HG02870 (cell line): Measurements from ENCODE around the gene CYLD.

ENCODE experiments used
- ATAC-seq: cut with Tn5 transposase; IDR thresholded peaks from one replicate; pipeline ENCODE4 v1.9.1; 2021; ENCODE audit warnings: mild to moderate bottlenecking, moderate library complexity; ENCODE audit not compliant: unreplicated experiment

CYLD gene

DNA sequence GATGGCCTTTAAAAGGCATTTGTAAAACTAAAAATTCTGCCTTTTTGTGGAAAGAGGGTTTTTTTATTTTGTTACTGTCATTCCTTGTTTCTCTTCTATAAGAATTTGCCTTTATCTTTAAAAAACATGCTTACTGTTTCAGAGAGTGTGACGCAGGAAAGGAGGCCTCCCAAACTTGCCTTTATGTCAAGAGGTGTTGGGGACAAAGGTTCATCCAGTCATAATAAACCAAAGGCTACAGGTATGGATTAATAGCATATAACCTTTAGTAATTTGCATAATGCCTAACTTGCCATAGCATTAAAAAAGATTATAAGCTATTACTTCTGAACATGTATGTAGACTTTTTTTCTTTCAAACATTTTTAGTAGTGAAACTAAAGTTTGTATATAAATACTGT is 34.2 kb downstream of the CYLD start:
- no peak for ATAC-seq

DNA sequence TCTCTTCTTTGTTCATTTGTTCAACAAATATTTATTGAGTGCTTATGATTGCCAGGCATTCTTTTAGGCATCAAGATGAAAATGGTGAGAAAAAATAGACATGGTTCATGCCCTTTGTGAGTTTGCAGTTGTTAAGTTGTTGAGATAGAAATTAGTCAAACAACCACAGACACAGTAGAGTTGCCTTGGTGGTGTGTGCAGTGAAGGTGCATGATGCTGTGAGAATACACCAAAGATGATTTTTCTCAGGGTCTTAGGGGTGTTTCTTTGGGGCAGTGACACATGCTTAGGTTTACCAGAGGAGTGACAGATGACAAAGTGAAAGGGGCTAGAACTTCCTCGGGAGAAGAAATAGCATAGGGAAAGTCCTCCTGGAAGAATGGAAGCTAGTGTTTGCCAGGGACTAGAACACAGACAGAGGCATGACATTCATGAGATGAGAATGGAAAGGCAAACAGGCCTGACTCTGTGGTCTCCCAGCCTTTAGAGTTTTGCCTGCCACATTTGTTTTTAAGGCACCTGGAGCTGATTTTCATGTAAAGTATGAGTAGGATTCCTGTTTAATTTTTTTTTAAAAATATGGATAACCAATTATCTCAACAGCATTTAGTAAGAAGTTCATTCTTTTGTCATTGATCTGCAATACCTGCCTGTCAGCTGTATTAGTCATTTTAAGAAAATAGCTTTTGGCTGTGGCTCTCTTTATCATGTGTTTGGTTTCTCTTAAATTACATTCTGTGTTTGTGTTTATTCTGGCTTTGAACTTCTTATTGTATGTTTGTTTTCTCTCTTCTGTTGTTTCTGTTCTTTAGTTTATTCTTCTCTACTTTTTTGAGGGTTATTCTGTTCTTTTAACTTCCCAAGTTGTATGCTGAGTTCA is 36.6 kb downstream of the CYLD start:
- ATAC-seq: peak; percentile 44

DNA sequence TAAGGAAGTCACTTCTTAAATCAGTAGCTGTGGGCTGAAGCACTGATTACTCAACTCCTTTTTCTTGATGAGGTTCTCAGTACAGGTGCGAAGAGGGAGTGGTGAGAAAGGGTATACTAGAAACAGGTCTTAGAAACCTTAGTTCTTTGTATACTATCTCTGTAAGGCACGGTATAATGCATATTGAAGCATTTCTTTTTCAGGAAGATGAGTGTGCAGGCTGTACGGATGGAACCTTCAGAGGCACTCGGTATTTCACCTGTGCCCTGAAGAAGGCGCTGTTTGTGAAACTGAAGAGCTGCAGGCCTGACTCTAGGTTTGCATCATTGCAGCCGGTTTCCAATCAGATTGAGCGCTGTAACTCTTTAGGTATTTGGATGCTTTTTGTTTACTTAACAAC is 39.2 kb downstream of the CYLD start:
- no peak for ATAC-seq

GRCh38 chr16:50781518-50781917 is 39.6 kb downstream of the CYLD start:
- ATAC-seq: no peak

DNA sequence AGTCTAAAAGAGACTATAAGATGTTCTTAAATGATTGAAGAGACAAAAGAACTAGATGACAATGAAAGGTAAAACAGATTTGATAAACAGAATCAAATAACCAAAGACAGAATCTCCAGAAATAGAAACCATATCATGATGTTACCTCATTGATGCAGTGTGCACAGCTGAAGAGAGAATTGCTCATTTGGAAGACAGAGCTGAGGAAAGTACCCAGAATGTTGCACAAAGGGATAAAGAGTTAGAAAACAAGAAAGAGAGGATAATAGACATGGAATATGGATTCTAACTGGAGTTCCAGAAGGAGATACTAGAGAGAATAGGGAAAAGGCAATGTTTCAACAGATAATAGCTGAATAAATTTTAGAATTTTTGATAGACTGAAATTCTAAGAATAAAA is 47.9 kb downstream of the CYLD start:
- ATAC-seq: no peak

DNA sequence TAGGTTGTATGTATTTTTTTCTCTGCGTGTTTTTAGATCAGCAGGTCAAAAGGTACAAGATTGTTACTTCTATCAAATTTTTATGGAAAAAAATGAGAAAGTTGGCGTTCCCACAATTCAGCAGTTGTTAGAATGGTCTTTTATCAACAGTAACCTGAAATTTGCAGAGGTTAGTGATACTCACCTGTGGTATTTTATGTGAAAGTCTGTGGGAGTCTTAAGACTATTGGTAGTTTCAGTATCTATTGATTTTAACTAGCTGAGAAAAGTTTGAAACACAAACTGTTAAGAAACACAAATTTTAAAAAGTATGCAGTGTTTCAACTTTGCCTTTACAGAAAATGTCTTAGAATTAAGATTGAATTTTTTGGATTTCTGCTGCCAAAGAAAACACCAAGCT is 49.6 kb downstream of the CYLD start:
- ATAC-seq: no peak

GRCh38 chr16:50796829-50797228 is 54.9 kb downstream of the CYLD start:
- ATAC-seq: no peak

GRCh38 chr16:50797456-50797855 is 55.6 kb downstream of the CYLD start:
- no peak for ATAC-seq

DNA sequence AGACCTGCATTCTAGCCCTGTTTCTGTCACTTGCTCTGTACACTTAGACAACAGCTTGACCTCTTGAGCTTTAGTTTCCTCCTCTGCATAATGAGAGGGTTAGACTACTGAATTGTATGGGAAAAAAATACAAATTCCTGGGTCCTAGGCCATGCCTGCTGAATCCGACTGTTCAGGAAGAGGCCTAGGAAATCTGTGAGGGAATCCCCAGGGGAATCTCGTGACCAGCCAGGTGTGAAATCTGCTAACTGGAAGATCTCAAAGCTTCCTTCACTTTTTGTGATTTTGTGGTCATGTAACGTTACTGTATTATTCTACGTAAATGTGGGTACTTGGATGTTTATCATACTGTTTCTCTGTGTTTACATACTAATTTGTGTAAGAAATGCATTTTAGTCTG is 58.2 kb downstream of the CYLD start:
- ATAC-seq: no peak

DNA sequence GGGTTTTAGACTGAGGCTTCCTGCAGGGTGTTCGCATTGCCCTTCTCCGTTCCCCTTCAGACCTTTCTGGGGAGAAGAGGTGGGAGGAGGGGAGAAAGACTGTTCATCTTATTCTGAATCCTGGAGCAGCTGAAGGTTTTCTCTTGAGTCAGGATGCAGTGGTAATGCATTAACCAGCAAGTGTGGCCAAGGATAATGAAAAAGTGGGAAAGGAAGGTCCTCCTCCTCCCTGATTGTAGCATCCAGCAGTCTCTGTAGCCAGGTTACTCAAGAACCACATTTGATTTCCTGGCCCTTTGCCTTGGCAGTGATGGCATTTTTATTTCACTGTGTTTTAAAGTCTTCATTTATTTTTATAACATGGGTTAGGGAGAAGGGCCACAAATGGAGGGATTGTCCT is 59.1 kb downstream of the CYLD start:
- ATAC-seq: no peak

DNA sequence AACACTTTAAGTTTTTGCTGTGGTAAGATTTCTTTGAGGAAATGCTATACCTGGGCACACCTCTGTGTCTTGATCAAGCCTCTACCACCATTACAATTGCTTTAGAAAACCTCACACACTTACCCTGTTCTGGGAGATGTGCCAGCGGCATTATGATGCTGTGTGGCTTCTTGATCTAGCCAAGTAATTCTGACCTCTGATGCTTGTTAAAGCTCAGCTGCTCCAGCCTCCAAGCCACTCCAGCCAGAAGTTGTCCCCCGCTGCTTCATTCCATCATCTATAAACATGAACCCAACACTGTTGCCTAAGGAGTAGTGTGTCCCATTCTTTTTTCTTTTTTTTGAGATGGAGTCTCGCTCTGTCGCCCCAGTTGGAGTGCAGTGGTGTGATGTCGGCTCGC is 60.1 kb downstream of the CYLD start:
- ATAC-seq: no peak

DNA sequence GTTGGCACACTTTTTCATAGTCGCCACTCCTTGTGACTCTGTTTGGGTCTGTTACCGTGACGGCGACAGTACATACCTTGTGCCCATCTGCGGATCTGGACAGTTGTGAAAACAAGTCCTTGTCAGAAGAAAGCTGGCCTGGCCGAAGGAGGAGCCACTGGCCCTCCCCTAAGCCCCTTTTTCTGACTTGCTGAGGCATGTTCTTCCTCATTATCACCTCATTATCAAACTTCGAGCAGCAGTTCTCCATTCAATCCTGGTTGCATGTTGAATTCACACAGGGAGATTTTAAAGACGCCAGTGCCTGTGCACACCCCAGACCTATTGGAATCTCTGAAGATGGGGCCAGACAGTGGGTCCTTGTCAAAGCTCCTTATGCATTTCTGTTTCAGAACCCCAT is 61.1 kb downstream of the CYLD start:
- ATAC-seq: no peak

DNA sequence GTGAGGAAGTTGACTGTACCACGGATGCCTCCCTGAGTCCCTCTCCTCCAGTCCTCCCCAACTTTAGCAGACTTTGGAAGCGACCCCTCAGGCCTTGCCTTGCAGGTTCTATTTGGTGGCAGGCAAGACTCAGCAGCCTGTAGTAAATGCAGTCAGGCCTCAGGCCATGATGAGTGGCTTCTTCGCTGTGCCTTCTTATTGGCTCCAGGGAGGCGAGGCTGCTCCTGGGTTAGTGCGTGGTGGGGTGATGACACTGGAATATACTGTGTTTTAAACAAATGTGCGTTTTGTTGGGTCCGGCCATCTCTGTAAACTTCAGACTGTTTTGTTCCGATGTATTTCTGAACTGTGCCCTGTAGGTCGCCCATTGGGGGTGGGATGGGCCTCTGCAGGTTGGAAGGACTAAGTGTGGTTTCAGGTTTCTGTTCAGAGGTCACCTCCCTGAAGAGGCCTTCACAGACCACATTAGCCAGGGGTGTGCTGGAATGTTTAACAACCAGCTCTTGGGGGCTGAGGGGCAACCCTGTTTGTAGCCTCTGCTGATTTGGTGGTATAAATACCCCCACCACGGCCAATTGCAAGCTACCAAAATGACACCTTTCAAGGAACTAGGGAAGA is 62.5 kb downstream of the CYLD start:
- no peak for ATAC-seq

DNA sequence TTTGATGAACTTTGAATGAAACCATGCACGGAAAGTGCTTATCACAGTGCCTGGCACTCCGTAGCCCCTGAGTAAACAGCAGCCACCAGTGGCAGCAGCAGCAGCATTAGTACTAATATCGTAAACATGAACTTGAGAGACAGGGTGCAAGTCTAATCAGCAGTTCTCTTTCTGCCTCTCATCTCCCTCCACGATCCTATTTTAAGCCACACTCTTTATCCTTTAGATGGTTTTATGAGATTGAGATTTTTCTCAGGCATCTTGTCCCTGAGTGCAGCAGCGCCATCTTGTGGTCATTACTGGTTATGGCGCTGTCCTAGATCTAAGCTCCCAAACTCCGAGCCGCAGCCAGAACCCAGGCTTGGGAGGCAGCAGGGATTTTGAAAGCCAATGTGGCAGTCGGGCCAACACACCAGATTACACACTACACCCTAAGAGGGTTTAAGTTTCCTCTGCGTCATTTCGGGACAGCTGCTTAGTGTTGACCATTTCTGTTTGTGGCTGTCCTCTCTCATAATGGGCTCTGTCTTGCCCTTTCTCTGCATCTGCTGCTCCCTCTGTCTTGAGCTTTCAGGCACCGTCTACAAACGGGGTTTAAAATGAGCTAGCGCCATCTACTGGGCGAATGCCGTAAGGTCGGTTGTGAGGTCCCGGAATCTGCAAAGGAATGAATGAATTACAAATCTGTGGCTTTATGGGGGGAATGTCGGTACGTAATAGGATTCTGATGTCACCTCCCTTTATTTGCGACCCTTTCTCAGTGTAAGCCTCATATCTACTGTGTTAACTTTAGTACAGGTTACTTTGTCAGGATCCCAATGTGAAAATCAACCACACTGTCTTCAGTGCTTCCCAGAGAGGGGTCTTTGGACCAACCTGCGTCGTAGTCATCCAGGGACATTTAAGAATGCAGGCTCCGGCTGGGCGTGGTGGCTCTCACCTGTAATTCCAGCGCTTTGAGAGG is 64.5 kb downstream of the CYLD start:
- peak; percentile 79 for ATAC-seq

DNA sequence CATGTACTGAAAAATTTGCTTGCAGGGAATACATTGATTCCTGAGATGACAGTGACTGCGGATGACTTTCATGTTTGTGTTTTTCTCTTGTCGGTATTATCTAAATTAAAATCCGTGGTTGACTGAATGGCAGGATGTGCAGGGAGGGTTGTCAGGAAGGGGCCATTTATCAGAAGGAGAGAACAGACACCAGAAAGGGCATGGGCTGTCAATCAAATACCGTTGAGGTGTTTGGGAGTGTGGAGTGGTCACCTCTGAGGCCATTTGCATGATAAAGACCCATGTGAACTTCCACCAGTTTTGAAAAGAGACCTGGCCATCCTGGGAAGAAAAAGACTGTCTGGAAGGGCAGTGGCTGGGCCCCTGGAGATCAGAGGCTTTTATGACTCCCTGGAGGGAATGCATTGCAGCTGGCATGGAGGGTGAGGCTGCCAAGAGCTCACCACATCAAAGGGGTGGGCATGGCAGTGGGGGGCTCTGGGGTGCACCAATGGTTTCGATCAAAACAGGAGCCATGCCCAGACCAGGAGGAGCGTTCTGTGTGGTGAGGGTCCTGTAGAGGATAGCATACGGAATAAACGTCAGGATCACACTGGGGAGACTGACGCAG is 67.1 kb downstream of the CYLD start:
- ATAC-seq: no peak

- peak; percentile 54 for ATAC-seq
Observed at GRCh38 chr16:50809561-50809960, 67.7 kb downstream of the CYLD start.

DNA sequence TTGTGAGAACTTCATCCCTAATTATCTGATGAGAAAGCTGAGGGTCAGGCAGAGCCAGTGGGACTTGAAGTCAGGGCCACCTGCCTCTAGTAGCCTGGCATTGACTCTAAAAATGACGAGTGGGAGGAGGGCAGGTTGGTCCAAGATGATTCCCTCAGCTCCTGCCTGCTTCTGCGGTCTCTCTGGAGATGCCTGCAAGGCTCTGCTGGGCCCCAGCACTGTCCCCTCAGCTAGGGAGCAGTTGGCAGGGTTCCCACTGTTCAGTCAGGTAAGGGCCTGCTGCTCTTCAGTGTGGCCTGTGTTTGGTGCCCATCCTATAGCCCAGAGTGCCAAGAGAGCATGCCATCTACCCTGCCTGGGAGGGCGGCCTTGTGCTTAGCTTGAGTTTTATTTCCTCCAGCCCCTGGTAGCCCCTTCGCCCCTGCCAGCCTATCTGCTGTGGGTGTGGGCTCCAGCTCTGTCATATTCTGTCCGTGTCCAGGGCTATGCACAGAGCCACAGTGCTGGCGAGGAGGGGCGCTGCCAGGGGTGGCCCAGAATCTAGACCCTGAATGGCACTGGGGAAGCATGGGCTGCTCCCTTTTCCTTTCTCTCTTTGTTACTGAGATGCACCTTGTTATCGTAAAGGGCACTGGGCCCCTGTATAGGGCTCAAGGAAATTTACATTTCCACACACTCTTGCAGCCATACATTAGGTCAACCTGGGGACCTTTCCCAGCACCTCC is 68.5 kb downstream of the CYLD start:
- ATAC-seq: no peak

DNA sequence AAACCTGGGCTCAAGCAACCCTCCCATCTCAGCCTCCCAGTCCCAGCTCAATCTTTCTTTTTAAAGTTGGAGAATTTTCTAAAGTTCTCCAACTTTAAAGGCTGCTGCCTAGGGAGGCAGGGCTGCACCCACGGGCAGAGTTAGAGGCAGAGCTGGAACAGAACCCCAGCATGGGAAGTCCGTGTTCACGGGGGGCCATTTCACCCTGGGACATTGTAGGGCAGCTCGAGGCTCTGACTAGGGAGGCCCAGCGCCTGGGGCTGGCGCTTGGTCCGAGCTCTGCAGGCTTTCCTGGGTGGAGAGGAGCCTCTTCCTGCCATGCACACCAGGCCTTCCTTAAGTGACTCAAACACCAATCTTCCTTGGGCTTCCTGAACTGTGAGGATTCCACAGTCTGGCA is 70.2 kb downstream of the CYLD start:
- ATAC-seq: no peak

GRCh38 chr16:50812876-50813466 is 71.1 kb downstream of the CYLD start:
- ATAC-seq: no peak

DNA sequence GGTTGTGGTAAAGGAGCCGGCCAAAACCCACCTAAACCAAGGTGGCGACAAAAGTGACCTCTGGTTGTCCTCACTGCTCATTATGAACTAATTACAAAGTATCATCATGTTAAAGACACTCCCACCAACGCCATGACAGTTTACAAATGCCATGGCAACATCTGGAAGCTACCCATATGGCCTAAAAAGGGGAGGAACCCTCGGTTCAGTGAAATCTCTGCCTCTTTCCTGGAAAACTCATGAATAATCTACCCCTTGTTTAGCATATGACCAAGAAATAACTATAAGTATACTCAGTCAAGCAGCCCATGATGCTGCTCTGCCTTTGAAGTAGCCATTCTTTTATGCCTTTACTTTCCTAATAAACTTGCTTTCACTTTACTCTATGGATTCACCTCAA is 72.2 kb downstream of the CYLD start:
- ATAC-seq: no peak
